Measurements from ENCODE around the gene ARMC10.

The ARMC10 gene

DNA sequence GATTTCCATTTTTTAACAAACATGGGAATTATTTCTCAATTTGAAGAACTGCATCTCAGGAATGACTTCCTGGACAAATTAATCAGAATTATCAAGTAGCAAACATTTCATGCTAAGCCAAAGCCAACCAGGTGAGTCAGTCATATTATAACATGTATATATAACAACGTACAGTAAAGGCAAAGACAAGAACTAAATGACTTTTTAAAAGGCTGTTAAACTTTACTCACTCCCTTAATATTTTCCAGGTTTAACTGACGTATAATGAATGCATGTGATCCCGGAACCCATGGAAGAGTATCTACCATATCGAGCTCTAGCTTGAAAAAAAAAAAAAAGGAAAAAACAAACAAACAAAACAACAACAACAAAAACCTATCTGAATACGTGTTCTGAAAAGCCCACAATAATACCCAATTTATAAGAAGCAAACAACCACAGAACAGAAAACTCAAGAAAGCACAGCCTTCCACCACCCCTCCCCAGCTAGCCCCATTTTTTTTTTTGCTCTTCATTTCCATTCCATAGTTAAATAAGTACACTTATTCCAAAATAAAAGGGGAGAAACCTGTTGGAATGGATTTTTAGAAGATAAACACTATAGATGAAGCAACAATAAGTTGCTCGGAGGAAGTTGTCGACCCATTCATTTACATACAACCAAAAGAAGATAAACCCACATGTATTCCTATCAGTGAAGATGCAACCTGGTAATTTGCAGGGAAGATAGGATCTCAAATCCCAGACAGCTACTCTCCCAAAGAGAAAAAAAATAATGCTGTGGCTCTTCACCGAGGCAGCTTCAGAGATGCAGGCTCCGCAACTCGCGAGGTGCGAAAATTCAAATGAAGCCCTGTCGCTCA, 73.4 kb downstream of the ARMC10 start:
- H3K4me3 ChIP-seq (ENCODE audit: control insufficient read depth, low read depth, low read length): peak overlapping the region; percentile 73
- TF ChIP-seq, protein P1, sequence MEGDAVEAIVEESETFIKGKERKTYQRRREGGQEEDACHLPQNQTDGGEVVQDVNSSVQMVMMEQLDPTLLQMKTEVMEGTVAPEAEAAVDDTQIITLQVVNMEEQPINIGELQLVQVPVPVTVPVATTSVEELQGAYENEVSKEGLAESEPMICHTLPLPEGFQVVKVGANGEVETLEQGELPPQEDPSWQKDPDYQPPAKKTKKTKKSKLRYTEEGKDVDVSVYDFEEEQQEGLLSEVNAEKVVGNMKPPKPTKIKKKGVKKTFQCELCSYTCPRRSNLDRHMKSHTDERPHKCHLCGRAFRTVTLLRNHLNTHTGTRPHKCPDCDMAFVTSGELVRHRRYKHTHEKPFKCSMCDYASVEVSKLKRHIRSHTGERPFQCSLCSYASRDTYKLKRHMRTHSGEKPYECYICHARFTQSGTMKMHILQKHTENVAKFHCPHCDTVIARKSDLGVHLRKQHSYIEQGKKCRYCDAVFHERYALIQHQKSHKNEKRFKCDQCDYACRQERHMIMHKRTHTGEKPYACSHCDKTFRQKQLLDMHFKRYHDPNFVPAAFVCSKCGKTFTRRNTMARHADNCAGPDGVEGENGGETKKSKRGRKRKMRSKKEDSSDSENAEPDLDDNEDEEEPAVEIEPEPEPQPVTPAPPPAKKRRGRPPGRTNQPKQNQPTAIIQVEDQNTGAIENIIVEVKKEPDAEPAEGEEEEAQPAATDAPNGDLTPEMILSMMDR (IDR thresholded peaks at IDR 0.05; ENCODE audit: control insufficient read depth, insufficient read depth, low read depth, low read length, missing control alignments): no peak
- DNase-seq (ENCODE audit: low read depth): no peak
